Measurements from ENCODE around the gene OTOG. TPM values are rescaled to one million over a fixed set of nuclear protein-coding genes. Genes with fewer than 3 reads are reported as not detected.

Gene OTOG
- total RNA-seq, 1 donor from 2014 or later: not detected

DNA sequence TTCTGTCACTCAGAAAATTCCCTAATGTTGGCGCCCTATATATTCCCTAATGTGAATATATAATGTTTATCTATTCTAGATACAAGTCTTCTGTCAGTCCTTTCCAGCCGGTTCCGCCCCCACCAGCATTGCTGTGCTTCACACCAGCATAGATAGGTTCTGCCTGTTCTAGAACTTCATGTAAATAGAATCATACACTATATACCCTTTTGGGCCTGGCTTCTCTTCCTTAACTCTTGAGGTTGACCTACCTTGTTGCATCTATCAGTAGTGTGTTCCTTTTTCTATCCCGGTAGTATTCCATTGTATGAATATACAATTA lies 34.6 kb downstream of the OTOG start:
- intact Hi-C loops (cut with micrococcal nuclease): no loop called here

- intact Hi-C loops (cut with micrococcal nuclease): no loop called here
These were observed 39.0 kb downstream of the OTOG start for GRCh38 chr11:17585911-17586695.

DNA sequence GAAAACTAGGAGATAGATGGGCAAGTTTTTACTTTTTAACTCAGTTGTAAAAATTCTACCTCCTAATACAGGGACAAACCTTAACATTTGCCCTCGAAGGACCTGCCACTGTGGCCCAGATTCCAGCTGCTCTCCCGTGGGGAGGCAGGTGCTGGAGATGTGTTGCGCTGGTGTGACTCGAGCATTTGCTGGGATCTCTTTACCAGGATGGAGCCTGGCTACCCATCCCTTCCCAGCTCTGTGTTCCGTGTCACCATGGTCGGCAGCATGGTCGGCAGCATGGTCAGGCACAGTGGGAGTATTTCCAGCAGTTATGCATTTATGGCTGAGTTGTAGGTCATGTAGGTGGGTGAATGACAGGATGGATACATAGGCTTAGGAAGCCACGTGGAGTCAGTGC lies 41.1 kb downstream of the OTOG start:
- intact Hi-C loops (cut with micrococcal nuclease): no loop called here

- intact Hi-C loops (cut with micrococcal nuclease): no loop called here
These were observed 41.7 kb downstream of the OTOG start for GRCh38 chr11:17588721-17589120.

- intact Hi-C loops (cut with micrococcal nuclease): loop anchor here (10.0 kb wide), 1 partner anchor 1284 kb away; no protein-coding TSS in a partner anchor
These were observed 43.4 kb downstream of the OTOG start for GRCh38 chr11:17590463-17590862.

DNA sequence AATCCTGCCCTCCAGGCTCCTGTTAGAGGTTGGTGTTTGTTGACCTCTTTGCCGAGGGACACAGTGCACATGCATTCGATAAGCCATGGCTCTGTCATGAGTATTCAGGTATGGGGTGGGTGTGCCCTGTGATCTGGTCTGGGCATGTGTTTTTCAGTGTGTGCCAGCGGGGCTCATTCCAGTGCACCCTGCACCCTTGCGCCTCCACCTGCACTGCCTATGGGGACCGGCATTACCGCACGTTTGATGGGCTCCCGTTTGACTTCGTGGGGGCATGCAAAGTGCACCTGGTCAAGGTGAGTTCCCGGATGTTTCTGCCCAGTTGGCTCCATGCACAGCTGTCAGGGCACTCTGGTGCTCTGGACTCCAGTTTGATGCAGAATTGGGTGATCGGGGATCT lies 44.2 kb downstream of the OTOG start:
- intact Hi-C loops (cut with micrococcal nuclease): loop anchor here (10.0 kb wide), 1 partner anchor 1284 kb away; no protein-coding TSS in a partner anchor

DNA sequence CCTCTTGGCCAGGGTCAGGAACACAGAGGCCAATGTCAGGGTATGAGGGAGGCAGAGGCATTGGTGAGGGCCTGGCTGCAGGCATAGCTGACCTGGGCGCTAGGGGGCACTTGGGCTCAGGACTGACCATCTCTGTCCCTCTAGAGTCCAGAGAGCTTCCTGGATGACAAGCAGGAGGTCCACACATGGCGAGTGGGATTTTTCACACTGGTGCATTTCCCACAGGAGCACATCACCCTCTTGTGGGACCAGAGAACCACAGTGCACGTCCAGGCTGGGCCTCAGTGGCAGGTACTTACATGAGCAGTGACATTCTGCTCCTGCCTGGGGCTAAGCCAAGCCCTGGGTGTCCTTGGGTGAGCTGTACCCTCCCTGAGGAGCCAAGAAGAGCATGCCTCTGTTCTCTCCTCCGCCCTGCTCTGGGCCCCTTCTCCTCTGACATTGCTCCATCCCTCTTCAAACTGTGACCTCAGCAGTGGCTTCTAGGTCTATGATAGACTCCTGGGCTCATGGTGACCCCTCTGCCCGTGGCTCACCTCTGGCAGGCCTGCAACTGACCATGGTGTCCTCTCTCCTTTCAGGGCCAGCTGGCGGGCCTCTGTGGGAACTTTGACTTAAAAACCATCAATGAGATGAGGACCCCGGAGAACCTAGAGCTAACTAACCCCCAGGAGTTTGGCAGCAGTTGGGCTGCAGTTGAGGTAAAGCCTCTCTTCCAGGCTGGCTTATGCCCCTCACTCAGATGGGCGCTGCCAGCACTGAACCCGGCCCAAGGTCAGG lies 46.6 kb downstream of the OTOG start:
- intact Hi-C loops (cut with micrococcal nuclease): loop anchor here (10.0 kb wide), 1 partner anchor 1281 kb away; no protein-coding TSS in a partner anchor

- intact Hi-C loops (cut with micrococcal nuclease): loop anchor here (10.0 kb wide), 1 partner anchor 1280 kb away; no protein-coding TSS in a partner anchor
These were observed 47.7 kb downstream of the OTOG start for GRCh38 chr11:17594686-17595192.

DNA sequence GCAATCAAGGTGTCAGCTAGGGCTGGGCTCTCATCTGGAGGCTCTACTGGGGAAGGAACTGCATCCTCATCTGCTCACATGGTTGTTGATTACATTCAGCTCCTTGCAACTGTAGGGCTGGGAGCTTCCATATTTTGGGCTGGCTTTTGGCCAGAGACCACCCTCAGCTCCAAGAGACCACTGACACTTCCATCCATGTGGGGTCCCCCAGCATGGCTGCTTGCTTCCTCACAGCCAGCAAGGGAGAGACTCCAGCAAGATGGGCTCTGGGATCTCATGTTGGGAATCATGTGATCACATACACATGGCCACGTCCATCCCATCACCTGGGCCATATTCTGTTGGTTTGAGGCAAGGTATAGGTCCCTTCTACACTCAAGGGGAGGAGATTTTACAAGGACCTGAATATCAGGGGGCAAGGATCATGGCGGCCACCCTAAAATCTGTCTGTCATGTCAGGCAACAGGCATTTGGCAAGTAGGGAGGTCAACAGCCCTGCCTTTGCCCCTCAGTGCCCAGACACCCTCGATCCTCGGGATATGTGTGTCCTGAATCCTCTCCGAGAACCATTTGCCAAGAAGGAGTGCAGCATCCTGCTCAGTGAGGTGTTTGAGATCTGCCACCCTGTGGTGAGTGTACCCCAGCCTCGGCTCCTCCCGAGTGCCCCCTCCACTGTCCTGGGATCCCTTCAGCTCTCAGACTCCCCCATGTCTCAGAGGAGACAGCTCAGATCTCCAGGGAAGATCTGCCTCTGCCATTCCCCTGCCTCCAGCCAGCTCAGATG lies 48.7 kb downstream of the OTOG start:
- intact Hi-C loops (cut with micrococcal nuclease): loop anchor here (10.0 kb wide), 1 partner anchor 1279 kb away; no protein-coding TSS in a partner anchor

- intact Hi-C loops (cut with micrococcal nuclease): loop anchor here (10.0 kb wide), 1 partner anchor 1279 kb away; no protein-coding TSS in a partner anchor
These were observed 49.2 kb downstream of the OTOG start for GRCh38 chr11:17596310-17596669.

- intact Hi-C loops (cut with micrococcal nuclease): loop anchor here (10.0 kb wide), 1 partner anchor 1278 kb away; no protein-coding TSS in a partner anchor
These were observed 49.7 kb downstream of the OTOG start for GRCh38 chr11:17596711-17597110.

DNA sequence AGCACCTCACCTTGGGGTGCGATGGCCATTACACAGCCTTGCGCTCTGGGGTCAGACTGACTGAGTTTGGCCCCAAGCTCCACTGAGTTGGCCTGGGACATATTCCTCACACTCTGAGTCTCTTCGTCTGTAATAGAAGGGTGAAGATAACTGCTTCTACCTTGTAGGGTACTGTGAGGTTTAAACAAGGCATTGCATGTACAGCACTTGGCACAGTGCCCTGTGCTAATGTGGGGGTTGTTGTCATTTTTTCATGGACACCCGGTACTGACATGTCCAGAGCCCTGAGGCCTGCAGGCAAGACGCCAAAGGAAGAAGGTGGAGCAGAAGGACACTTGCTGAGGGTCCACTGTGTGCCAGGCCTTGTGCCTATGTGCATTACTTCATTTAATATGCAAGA lies 50.7 kb downstream of the OTOG start:
- intact Hi-C loops (cut with micrococcal nuclease): loop anchor here (2.0 to 10.0 kb wide), 2 partner anchors 367 to 1277 kb away; no protein-coding TSS in a partner anchor

DNA sequence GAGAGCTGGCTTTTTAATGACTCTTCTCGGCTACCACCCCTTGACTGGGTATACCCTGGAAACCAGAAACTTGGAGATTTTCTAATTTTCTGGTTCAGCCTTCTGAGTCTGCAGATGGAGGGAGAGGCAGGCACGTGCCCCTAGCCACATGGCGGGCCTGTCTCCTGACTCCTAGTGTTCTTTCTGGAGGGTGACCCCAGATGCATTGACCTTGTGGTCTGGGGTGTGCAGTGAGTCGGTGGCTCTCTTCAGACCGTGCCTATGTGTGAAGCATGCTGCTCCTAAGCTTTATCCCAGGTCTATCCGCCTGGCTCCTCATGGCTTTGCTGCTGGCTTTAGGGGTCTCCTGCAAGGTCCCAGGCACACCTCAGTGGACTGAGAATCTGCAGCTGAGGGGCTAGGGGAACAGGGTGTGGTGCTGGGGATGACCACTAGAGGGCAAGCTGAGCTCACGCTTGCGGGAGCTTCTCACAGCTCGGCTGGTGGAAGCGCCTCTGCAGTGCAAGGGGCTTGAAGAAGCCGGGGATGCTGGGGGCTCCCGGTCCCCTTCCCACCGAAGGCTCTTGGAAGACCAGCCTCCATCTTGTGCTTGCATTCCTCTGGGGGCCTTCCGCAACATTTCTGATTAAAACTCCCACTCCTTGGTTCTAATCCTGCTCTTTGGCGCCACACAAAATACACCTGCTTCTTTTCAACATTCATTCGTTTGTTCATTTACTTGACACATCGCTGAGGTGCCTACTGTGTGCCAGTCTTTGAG lies 51.8 kb downstream of the OTOG start:
- intact Hi-C loops (cut with micrococcal nuclease): loop anchor here (1.0 to 10.0 kb wide), 4 partner anchors 132 to 1276 kb away; no protein-coding TSS in a partner anchor

- intact Hi-C loops (cut with micrococcal nuclease): loop anchor here (1.0 to 10.0 kb wide), 4 partner anchors 132 to 1275 kb away; no protein-coding TSS in a partner anchor
These were observed 52.4 kb downstream of the OTOG start for GRCh38 chr11:17599460-17599925.

- intact Hi-C loops (cut with micrococcal nuclease): no loop called here
These were observed 53.5 kb downstream of the OTOG start for GRCh38 chr11:17600316-17601255.

- intact Hi-C loops (cut with micrococcal nuclease): no loop called here
These were observed 54.2 kb downstream of the OTOG start for GRCh38 chr11:17601256-17601671.

GRCh38 chr11:17601676-17602075 lies 54.6 kb downstream of the OTOG start:
- intact Hi-C loops (cut with micrococcal nuclease): no loop called here

DNA sequence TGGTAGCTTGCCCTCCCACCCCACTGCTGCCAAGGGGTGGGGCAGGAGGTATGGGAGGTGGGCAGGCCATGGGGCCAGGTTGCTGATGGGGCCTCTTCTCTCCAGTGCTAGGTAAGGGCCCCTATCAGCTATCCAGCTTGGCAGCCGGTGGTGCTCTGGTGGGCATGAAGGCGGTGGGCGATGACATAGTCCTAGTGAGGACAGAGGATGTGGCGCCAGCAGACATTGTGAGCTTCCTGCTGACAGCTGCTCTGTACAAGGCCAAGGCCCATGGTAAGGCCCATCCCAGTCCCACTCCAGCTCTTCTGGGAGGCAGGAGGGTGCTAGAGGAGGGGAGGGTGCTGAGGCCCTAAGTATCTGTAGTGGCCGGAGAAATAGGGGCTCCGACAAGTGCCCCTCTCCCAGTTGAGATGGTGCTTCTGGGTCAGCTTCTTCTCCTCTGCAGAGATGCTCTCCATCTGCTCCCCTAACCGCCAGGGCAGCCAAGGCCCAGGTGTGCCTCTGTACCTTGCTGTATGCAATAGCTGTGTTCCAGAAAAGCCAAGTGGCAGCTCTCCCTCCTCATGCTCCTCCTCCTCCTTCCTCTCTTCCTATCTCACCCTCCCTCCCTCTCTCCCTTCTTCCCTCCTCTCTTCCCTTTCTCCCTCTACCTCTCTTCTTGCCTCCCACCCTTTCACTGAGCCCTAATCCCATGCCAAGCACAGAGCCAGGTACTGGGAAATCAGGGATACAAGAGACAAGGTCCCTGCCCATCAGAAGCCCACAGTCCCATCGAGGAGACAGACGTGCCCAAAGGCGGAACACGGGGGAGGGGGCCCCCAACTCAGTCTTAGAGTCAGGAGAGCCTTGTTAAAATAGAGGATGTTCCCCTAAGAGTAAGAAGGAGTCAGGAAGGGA lies 55.3 kb downstream of the OTOG start:
- intact Hi-C loops (cut with micrococcal nuclease): no loop called here

Data from T-helper 1 cell treated with Interleukin-12 subunit alpha and Interleukin-12 subunit beta and Interleukin-4 antibody, amounts not matched to agents 30 ng/mL and 1 ng/mL, for 36 hours (primary cell).